HepG2 (cell line): ENCODE data around the gene GARIN5A. TPM values are rescaled to one million over a fixed set of nuclear protein-coding genes. Genes with fewer than 3 reads are reported as not detected.
A peak's percentile ranks its signal among the peaks of the same experiment; 100 is the strongest.

Experiments
- ARNTL ChIP-seq: sonication (generic); formaldehyde crosslinking; IDR thresholded peaks from 2 replicates; pipeline ENCODE4 v1.4.0; 2020; ENCODE audit warnings: mild to moderate bottlenecking, missing genetic modification reagents
- BCLAF1 ChIP-seq: fragments of 450-650 bp; IDR thresholded peaks from 2 replicates; pipeline ENCODE4 v1.6.1; 2017; ENCODE audit warnings: mild to moderate bottlenecking
- DNMT3B ChIP-seq: conservative IDR thresholded peaks from 2 replicates; pipeline ENCODE4 v1.6.1; 2016; ENCODE audit warnings: missing biosample characterization, control low read depth
- HNRNPK ChIP-seq: fragments of 200-400 bp; formaldehyde crosslinking; IDR thresholded peaks from 2 replicates; pipeline ENCODE4 v1.6.1; 2018; ENCODE audit warnings: low read length, low read depth, moderate library complexity, mild to moderate bottlenecking; ENCODE audit not compliant: poor library complexity, severe bottlenecking
- HNRNPUL1 ChIP-seq: fragments of 200-400 bp; formaldehyde crosslinking; IDR thresholded peaks from 2 replicates; pipeline ENCODE4 v1.6.1; 2017; ENCODE audit warnings: low read depth, mild to moderate bottlenecking, low read length, moderate library complexity
- ISX ChIP-seq: sonication (generic); formaldehyde crosslinking; conservative IDR thresholded peaks from 2 replicates; pipeline ENCODE4 v1.5.0; 2020; ENCODE audit warnings: missing genetic modification reagents
- KDM5B ChIP-seq: sonication (generic); formaldehyde crosslinking; IDR thresholded peaks from 2 replicates; pipeline ENCODE4 v1.4.0; 2020; ENCODE audit warnings: missing genetic modification reagents, mild to moderate bottlenecking, borderline replicate concordance
- MTERF4 ChIP-seq: sonication (generic); formaldehyde crosslinking; IDR thresholded peaks from 2 replicates; pipeline ENCODE4 v1.8.0; 2023; ENCODE audit warnings: mild to moderate bottlenecking, missing genetic modification reagents
- PHF8 ChIP-seq: sonication (generic); formaldehyde crosslinking; IDR thresholded peaks from 2 replicates; pipeline ENCODE4 v1.5.0; 2020; ENCODE audit warnings: missing genetic modification reagents
- SMAD3 ChIP-seq: sonication (generic); formaldehyde crosslinking; IDR thresholded peaks from 2 replicates; pipeline ENCODE4 v1.4.0; 2020; ENCODE audit warnings: missing genetic modification reagents
- SNAI1 ChIP-seq: sonication (generic); formaldehyde crosslinking; IDR thresholded peaks from 2 replicates; pipeline ENCODE4 v1.5.0; 2020; ENCODE audit warnings: mild to moderate bottlenecking, missing genetic modification reagents, borderline replicate concordance
- TAF1 ChIP-seq: sonication (generic); formaldehyde crosslinking; IDR thresholded peaks from 2 replicates; pipeline ENCODE4 v1.4.0; 2020; ENCODE audit warnings: missing genetic modification reagents
- TEAD3 ChIP-seq: optimal IDR thresholded peaks from 2 replicates; pipeline ENCODE3; 2016; ENCODE audit warnings: borderline replicate concordance
- U2AF2 ChIP-seq: fragments of 200-400 bp; formaldehyde crosslinking; IDR thresholded peaks from 2 replicates; pipeline ENCODE4 v1.6.1; 2017; ENCODE audit warnings: low read depth, mild to moderate bottlenecking, low read length
- YY1 ChIP-seq: IDR thresholded peaks from 2 replicates; pipeline ENCODE4 v1.6.1; 2011; ENCODE audit warnings: low read length, low read depth, moderate library complexity, mild to moderate bottlenecking; ENCODE audit not compliant: insufficient read depth, insufficient replicate concordance
- ZBTB8A ChIP-seq: sonication (generic); formaldehyde crosslinking; IDR thresholded peaks from 2 replicates; pipeline ENCODE4 v1.4.0; 2020; ENCODE audit warnings: mild to moderate bottlenecking, low read depth, missing genetic modification reagents, borderline replicate concordance
- ZFY ChIP-seq: sonication (generic); formaldehyde crosslinking; IDR thresholded peaks from 2 replicates; pipeline ENCODE4 v1.4.0; 2020; ENCODE audit warnings: missing genetic modification reagents
- ZNF567 ChIP-seq: sonication (generic); formaldehyde crosslinking; IDR thresholded peaks from 2 replicates; pipeline ENCODE4 v1.8.1; 2023; ENCODE audit warnings: mild to moderate bottlenecking, missing genetic modification reagents, borderline replicate concordance
- ZNF644 ChIP-seq: IDR thresholded peaks from 2 replicates; pipeline ENCODE4 v1.6.1; 2016; ENCODE audit warnings: low read depth
- ZNF704 ChIP-seq: sonication (generic); formaldehyde crosslinking; IDR thresholded peaks from 2 replicates; pipeline ENCODE4 v1.8.1; 2023; ENCODE audit warnings: mild to moderate bottlenecking, inconsistent platforms, moderate library complexity, missing genetic modification reagents, borderline replicate concordance
- polyA plus RNA-seq, 8 experiments: library from polyadenylated mRNA; depleted of rRNA in 3 of 8; stranded (reverse) in 7 of 8; unstranded in 1 of 8; fragments of >200 nt; fragmentation: Illumina TruSeq in 4 of 8; extraction: Trizol in 4 of 8; gene quantifications; 2 replicates each; pipeline versions ENCODE4 v1.2.1 to v1.2.3, GENCODE V29; 2011 to 2016; ENCODE audit warnings: low read depth in 4 of 8, missing spikeins in 1 of 8, mixed read lengths in 1 of 8; ENCODE audit not compliant: insufficient read depth in 1 of 8
- total RNA-seq, 5 experiments: library from RNA; depleted of rRNA; stranded (reverse); fragments of >200 nt; fragmentation: Illumina TruSeq; extraction: Trizol; gene quantifications; 2 replicates each; pipeline ENCODE4 v1.2.3, GENCODE V29; 2016; ENCODE audit warnings: low read depth in 1 of 5
- TF ChIP-seq, protein P1 (sequence below): sonication (generic); formaldehyde crosslinking; IDR thresholded peaks from 2 replicates; pipeline ENCODE4 v1.4.0; 2020; ENCODE audit warnings: mild to moderate bottlenecking, missing genetic modification reagents, borderline replicate concordance
- TF ChIP-seq, protein P2 (sequence below): sonication (generic); formaldehyde crosslinking; conservative IDR thresholded peaks from 2 replicates; pipeline ENCODE4 v1.4.0; 2020; ENCODE audit warnings: missing genetic modification reagents

GARIN5A gene
- total and polyA plus RNA-seq, 2 of the 13 experiments (the other 11 are each of a cell fraction or from before 2014, with no cell fraction given) = not detected

DNA sequence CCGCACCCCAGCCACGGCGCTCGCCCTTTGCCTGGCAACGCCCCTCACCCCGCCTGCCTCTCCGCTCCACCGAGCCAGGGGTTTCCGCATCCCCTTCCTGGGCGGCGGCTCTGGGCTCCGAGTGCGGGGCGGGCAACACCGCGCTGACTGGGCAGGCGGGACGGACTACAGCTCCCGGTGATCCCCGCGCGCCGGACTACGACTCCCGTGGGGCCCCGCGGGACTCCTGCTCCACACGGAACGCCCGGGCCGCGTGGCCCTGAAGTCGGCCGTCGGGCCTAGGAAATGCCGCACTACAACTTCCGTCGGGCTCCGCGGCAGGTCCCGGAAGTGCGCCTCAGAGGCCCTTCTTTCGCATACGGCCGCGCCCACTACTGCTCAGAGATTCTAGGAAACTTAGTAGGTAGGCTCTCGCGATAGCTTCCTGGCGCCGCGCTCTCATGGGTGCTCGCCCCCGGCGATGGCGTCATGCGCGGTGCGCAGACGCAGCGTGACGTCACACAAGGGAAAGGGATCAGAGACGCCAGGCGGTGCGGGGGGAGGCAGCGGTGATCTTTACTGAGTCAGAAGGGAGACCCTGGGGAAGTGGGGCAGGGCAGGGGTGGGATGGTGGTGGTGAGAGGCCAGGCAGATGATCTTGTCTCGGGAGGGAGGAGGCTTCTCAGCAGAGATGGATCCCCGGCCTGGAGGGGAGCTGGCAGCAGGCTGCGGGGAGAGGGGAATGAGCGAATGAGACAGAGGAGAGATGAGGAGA lies 34.6 kb upstream of the GARIN5A start, which contains the start of gene JOSD2 (continued):
- TF ChIP-seq ZBTB8A (CRISPR knock-in tag) (no peak), PHF8 (CRISPR knock-in tag) (peak; percentile 48; the same call in 1 of the 2 replicates), U2AF2 (no peak), HNRNPUL1 (no peak), YY1 (peak; percentile 61), MTERF4 (0 out of 2 replicates have a peak, but pooled peaks have one; percentile 44), KDM5B (0 out of 2 replicates have a peak, but pooled peaks have one; percentile 37), ZNF567 (no peak), ZNF644 (CRISPR knock-in tag) (no peak), ISX (CRISPR knock-in tag) (no peak), SNAI1 (CRISPR knock-in tag) (no peak), BCLAF1 (no peak), ARNTL (CRISPR knock-in tag) (no peak), TEAD3 (peak; percentile 8), TAF1 (no peak; the same call in 1 of the 2 replicates), DNMT3B (CRISPR knock-in tag) (no peak), ZNF704 (CRISPR knock-in tag) (no peak), SMAD3 (CRISPR knock-in tag) (no peak), HNRNPK (no peak), ZFY (peak; percentile 91)
- TF ChIP-seq, protein P1, sequence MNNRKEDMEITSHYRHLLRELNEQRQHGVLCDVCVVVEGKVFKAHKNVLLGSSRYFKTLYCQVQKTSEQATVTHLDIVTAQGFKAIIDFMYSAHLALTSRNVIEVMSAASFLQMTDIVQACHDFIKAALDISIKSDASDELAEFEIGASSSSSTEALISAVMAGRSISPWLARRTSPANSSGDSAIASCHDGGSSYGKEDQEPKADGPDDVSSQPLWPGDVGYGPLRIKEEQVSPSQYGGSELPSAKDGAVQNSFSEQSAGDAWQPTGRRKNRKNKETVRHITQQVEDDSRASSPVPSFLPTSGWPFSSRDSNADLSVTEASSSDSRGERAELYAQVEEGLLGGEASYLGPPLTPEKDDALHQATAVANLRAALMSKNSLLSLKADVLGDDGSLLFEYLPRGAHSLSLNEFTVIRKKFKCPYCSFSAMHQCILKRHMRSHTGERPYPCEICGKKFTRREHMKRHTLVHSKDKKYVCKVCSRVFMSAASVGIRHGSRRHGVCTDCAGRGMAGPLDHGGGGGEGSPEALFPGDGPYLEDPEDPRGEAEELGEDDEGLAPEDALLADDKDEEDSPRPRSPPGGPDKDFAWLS (CRISPR knock-in tag) = no peak
- TF ChIP-seq, protein P2, sequence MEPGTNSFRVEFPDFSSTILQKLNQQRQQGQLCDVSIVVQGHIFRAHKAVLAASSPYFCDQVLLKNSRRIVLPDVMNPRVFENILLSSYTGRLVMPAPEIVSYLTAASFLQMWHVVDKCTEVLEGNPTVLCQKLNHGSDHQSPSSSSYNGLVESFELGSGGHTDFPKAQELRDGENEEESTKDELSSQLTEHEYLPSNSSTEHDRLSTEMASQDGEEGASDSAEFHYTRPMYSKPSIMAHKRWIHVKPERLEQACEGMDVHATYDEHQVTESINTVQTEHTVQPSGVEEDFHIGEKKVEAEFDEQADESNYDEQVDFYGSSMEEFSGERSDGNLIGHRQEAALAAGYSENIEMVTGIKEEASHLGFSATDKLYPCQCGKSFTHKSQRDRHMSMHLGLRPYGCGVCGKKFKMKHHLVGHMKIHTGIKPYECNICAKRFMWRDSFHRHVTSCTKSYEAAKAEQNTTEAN (CRISPR knock-in tag) = no peak
